HL-60/S4 (cell line): ENCODE results near the gene TM9SF4.

ENCODE experiments used
- in situ Hi-C: fragments of 300-500 bp; cut with MboI; formaldehyde crosslinking; loops from 2 replicates; pipeline ENCODE4 v1.14.3; 2022; ENCODE audit warnings: low sequenced_read_pairs

TM9SF4 gene

GRCh38 chr20:32127347-32127746 is 17.8 kb downstream of the TM9SF4 start:
- in situ Hi-C loops = no loop called here

- in situ Hi-C loops = no loop called here
These were observed 18.7 kb downstream of the TM9SF4 start for GRCh38 chr20:32128167-32128566.

DNA sequence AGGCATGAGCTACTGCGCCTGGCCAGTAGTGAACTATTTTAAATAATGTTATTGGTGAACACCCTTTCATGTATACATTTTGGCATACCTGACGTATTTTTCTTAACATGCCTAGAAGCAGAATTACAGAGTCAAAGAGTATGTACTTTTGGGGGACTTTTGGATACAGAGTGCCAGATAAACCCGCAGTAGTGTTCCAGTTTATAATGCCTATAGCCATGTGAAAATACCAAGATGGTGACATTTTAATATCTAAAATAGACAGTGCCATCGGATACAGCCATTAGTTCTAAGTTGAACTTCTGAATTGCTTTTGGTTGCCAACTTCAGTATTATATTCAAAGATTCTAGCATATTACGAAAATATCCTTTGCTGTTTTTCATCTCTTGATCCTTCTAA is 20.3 kb downstream of the TM9SF4 start:
- in situ Hi-C loops = no loop called here

GRCh38 chr20:32130352-32130751 is 20.8 kb downstream of the TM9SF4 start:
- in situ Hi-C loops = no loop called here

DNA sequence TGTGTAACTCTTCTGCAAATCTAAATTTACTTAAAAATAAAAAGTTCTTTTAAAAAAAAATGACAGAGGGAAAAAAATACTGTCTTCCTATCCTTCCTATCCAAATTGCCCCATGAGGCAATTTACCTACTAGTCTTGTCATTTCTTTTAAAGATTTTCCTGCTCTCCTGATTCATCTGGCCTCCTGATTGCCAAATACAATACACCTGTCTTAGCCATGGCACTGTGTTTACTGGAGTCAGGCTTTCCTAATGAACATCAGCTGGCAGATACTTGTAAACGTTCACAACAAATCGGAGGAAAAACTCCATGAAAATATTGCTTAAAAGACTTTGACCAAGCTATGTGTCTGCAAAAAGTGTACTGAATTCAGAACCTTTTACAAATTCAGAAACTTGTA is 21.5 kb downstream of the TM9SF4 start:
- in situ Hi-C loops = no loop called here

DNA sequence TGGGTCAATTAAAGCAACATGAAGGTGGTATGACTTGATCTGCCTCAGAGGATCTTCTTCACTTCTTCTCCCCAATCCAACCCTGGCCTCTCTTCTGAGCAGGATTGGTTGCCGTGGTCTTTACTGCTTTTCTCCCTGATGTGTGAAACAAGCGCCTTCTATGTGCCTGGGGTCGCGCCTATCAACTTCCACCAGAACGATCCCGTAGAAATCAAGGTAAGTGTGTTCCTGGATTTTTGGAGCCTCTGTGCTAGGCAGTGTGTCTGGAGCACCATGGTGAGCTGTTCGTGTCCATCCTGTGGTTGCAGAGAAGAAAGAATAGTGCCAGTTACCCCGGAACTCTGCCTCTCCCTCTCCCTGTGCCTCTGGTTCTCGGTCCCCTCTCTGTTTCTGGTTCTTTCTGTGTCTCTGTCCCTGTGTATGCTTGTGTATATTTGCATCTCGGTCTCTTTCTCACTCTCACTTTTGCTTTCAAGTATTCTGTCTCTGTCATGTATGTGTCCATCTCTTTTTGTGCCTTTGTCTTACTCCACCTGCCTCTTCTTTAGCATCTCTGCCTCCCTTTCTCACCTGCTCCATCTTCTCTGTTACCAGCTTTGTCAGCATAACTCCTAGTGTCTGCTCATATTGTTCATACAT is 23.5 kb downstream of the TM9SF4 start:
- in situ Hi-C loops = no loop called here

DNA sequence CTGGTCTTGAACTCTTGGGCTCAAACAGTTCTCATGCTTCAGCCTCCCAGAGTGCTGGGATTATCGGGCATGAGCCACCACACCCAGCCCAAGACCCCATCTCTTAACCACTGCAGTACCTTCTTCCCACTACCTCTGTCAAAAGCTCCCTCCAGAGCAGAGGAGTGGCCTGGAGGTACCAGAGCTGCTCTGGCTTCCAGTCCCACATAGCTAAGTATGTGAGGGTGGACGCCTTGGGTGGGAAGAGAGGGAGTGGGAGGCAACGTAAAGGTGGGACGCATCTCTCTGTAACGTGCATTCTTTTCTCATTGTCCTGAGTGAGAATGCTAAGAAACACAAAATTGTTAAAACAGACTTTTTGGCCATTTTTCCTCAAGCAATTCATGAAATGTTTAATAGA is 24.5 kb downstream of the TM9SF4 start:
- in situ Hi-C loops = no loop called here

- in situ Hi-C loops = no loop called here
These were observed 26.5 kb downstream of the TM9SF4 start for GRCh38 chr20:32135983-32136515.

DNA sequence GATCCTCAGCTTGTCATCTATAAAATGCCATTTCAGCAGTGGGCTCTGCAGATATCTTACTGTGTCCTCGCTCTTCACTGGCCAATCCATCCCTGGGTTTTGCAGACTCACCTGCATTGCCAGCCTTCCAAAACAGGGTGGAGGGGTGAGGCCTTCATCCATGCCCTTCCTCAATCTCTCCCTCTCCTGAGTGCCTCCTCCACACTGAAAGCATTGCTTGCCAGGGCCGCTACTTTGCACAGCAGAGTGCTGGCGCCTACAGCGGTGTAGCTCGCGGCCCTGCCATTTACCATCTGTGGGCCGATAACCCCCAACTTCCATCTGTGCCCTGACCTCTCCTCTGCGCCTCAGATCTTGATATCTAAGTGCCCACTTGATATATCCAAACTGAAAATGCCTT is 29.4 kb downstream of the TM9SF4 start:
- in situ Hi-C loops = no loop called here

DNA sequence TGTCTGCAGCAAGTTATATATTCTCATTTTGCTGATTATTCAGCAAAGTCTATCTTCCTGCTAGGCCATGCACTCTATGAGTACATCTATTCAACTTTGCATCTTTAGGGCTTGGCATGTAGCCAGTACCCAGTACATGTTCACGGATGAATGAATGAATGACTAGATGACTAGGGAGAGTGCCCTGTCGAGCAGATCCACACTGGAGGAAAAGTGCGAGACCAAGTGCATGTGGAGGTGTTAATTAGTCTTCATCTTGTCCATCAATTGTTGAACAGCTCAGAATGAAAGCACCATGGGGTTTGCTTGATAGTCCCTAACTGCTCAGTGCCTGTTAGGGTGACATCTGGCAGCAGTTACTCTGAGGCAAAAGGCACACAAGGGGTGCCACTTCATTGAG is 30.4 kb downstream of the TM9SF4 start:
- in situ Hi-C loops = no loop called here

DNA sequence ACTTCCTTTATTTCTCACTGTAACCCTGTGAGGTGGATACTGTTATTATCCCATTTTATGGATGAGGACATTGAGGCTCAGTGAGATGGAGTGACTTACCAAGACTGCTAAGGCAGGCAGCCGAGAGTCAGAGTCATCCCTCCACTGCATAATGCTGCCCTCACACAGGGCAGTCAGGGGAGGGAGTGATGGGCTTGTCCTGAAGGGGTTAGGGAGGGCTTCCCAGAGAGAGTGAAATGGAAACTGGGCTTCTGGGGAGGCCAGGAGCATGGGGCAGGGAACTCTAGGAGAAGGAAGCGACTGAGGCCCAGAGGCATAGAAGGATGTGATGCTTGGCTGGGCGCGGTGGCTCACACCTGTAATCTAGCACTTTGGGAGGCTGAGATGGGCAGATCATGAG is 31.1 kb downstream of the TM9SF4 start:
- in situ Hi-C loops = no loop called here

- in situ Hi-C loops = no loop called here
These were observed 32.0 kb downstream of the TM9SF4 start for GRCh38 chr20:32141465-32141980.

DNA sequence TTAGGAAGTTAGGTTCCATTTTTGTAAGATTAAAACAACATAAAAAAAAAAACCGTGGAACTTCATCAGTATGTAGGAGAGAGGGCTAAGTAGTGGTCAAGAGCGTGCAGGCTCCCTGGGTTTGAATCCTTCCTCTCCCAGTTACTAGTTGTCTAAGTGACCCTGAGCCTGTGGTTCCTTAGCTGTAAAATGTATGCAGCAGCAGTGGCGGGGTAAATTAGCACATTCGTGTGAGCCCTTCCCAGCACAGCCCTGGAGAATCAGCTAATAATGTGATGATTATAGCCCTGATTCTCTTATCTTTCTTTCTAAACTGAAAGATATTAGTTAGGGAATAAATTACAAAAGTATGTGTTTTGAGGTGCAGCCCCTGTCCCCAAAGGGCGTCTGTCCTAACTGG is 32.6 kb downstream of the TM9SF4 start:
- in situ Hi-C loops = no loop called here

DNA sequence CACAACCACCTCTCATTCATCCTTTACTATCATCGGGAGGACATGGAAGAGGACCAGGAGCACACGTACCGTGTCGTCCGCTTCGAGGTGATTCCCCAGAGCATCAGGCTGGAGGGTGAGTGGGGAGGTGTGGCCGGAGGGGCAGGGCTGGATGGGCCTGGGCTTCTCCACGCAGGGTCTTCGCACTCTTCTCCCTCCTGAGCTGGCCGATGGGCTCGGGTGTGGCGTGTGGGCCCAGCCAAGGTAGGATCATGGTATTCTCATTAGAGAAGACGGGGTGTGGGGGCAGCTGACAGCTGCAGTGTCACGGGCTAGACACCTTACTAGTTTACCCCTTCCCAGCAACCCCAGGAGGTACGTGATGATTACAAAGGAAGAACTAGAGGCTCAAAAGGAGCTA is 33.5 kb downstream of the TM9SF4 start:
- in situ Hi-C loops = no loop called here

- in situ Hi-C loops = no loop called here
These were observed 35.6 kb downstream of the TM9SF4 start for GRCh38 chr20:32144898-32145662.

- in situ Hi-C loops = no loop called here
These were observed 40.2 kb downstream of the TM9SF4 start for GRCh38 chr20:32149566-32150170.

- in situ Hi-C loops = no loop called here
These were observed 40.9 kb downstream of the TM9SF4 start for GRCh38 chr20:32150291-32150848.

DNA sequence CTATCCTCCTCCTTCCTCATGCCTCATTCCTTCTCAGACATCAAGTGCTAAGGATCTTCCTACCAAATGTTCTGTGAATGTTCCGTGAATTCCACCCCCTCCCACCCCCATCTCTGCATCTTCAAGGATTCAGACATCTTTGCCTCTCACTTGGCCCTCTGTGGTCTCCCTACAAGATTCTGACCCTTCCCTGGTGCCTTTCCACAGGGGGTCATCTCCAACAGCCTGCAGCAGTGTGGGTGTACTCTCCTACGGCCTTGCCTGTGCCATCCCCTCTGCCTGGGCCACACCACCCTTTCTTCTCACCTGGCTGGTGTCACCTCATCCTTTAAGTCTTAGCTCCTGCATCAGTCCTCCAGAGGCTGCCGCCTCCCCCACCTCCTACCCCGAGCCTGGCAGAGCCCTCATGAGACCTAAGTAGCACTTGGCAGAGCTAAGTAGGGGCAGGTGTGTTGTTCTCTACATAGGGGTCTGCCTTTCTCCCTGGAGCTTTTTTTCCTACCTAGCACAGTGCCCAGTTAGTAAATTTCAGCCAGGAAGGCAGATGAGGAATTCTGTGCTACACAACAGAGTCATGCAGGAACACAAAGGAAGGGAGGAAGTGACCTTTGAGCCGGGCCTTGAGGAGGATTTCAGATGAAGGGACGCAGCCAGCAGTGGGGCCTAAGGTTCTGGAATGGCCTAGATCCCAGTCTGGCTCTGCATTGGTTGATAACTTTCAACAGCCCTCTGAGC is 43.1 kb downstream of the TM9SF4 start:
- in situ Hi-C loops = no loop called here

DNA sequence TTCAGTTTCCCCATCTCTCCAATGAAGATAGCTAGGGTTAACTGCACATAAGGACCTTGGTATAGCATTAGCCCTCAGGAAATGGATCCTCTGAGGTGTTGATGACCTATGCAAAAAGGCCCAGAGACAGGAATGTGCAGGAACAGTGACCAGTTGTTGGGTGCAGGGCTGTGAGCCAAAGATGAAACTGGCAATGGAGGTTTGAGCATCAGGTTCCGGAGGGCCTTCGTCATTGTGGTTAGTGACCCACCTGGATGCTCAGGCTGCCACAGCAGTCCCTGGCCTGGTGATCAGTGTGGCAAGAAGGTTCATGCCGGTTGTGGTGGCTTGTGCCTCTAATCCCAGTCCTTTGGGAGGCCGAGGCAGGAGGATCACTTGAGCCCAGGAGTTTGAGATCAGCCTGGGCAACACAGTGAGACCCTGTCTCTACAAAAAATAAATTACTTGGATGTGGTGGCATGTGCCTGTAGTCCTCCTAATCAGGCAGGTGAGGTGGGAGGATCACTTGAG is 43.7 kb downstream of the TM9SF4 start:
- in situ Hi-C loops = no loop called here

GRCh38 chr20:32153771-32154170 is 44.3 kb downstream of the TM9SF4 start:
- in situ Hi-C loops = no loop called here
